ENCODE data around the gene RAD9A. TPM values are rescaled to one million over a fixed set of nuclear protein-coding genes. Genes with fewer than 3 reads are reported as not detected.

Gene RAD9A
- total and polyA plus RNA-seq, 9 of the 15 experiments (the other 6 are each of a cell fraction or from before 2014, with no cell fraction given), result 1.4 to 41.2 (median 16.1) TPM

- TF ChIP-seq XRCC5 (IDR thresholded peaks at IDR 0.05; ENCODE audit: low read depth, low read length) (peak; percentile 38; the same call in 1 of the 2 replicates), GABPB1 (CRISPR knock-in tag; IDR thresholded peaks at IDR 0.05) (peak; percentile 54; the same call in 1 of the 2 replicates), POLR3A (IDR thresholded peaks at IDR 0.05; ENCODE audit: borderline replicate concordance, extremely low read depth, insufficient read depth, insufficient read length) (no peak), NCOA4 (IDR thresholded peaks at IDR 0.05; ENCODE audit: partially characterized antibody) (no peak), L3MBTL2 (IDR thresholded peaks at IDR 0.05) (0 out of 2 replicates have a peak, but pooled peaks have one; percentile 24), CTCF (IDR thresholded peaks at IDR 0.05 in 2 of 3, conservative IDR thresholded peaks at IDR 0.05 in 1 of 3; ENCODE audit: insufficient read depth in 2 of 3, low read depth in 1 of 3, low read length in 3 of 3) (peak; percentile 86 to 91 (median 87)), MTA2 (IDR thresholded peaks at IDR 0.05; ENCODE audit: low read depth) (no peak), ZNF77 (CRISPR knock-in tag; IDR thresholded peaks at IDR 0.05) (no peak), PURB (CRISPR knock-in tag; IDR thresholded peaks at IDR 0.05; ENCODE audit: low read depth) (no peak), CREB3 (tag; conservative IDR thresholded peaks at IDR 0.05; ENCODE audit: low read depth) (no peak), ZNF174 (CRISPR knock-in tag; IDR thresholded peaks at IDR 0.05) (no peak), MLLT1 (IDR thresholded peaks at IDR 0.05) (no peak), PML (IDR thresholded peaks at IDR 0.05; ENCODE audit: low read length) (no peak), ZNF778 (CRISPR knock-in tag; IDR thresholded peaks at IDR 0.05) (no peak), FOXP4 (CRISPR knock-in tag; IDR thresholded peaks at IDR 0.05; ENCODE audit: borderline replicate concordance) (no peak), CCAR2 (IDR thresholded peaks at IDR 0.05; ENCODE audit: low read depth, low read length) (no peak), CTBP1 (IDR thresholded peaks at IDR 0.05; ENCODE audit: borderline replicate concordance) (peak; percentile 60)
Observed at GRCh38 chr11:67351275-67352005, 40.3 kb upstream of the RAD9A start (continued).
